ENCODE results near the gene HOXA3.

- TF ChIP-seq CTCF (IDR thresholded peaks at IDR 0.05 in 8 of 11, conservative IDR thresholded peaks at IDR 0.05 in 3 of 11) (no peak), POLR2A (IDR thresholded peaks at IDR 0.05) (no peak), POLR2AphosphoS5 (IDR thresholded peaks at IDR 0.05) (no peak)
Measured at GRCh38 chr7:27099453-27100370, 52.7 kb downstream of the HOXA3 start.

Data from spleen (tissue), 7 donors.